ENCODE measurements around the gene CST3.

CST3 gene

DNA sequence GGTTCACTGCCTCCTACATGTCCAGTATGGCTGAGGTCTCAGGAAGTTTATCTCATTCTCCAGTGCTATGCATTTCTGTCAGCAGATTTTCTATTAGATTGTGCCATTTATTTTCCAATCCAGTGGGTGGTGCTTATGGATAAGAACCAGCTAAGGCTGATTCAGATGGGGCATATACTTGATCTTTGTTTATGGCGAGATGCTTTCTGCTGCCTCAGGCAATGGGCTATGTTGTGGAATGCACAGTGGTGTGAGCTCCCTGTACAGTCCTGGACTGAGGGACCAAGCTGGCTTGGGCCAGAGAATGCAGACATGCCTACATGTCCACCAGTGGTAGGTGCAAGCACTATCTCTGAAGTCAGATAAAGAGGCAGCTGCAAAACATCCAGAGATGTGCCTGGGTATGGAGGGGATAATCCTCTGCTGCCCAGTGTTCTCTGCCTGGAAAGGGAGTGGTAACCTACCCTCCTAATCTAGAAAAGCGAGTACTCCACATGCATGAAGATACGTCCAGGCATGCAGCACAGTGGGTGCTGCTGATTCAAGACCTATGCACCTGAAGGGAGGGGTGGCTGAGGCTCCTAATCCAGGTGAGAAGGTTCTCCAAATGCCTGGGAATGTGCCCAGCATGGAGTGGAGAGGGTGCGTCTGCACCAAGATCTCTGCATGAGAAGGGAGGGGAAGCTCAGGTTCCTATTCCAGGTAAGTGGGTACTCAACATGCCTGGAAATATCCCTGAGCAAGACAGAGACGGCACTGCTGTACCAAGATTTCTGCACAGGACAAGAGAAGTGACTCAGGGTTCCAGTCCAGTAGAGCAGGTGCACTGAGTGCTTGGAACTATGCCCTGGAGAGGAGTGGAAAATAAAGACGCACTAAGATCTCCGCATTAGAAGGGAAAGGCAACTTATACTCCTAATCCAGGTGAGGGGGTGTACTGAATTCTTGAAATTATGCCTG, 41.7 kb upstream of the CST3 start:
- ATAC-seq (ENCODE audit: insufficient read depth, low read depth), result no peak
- Histone ChIP-seq H3K4me1 (ENCODE audit: insufficient read depth, low read length) (no peaks in the 10 kb centered on the region), H3K79me2 (ENCODE audit: insufficient read depth, low read length) (no peaks in the 10 kb centered on the region), H3K36me3 (ENCODE audit: insufficient read depth, low read length) (no peaks in the 10 kb centered on the region), H3K4me2 (ENCODE audit: insufficient read depth, low read length) (no peak overlapping the region), H4K20me1 (ENCODE audit: insufficient read depth, low read length) (no peaks in the 10 kb centered on the region), H3K9ac (ENCODE audit: low read depth, low read length) (no peak overlapping the region), H3K27ac (ENCODE audit: low read length) (no peak overlapping the region), H3K4me3 (ENCODE audit: low read depth in 1 of 2, low read length in 2 of 2) (no peak overlapping the region), H3K9me3 (ENCODE audit: insufficient read depth, low read length, severe bottlenecking) (no peaks in the 10 kb centered on the region), H2AFZ (ENCODE audit: low read depth, low read length) (no peak overlapping the region), H3K27me3 (ENCODE audit: insufficient read depth, low read length, poor library complexity) (peaks cover 14% of the 10 kb centered on the region)
- no peak for DNase-seq
- TF ChIP-seq, protein P1, sequence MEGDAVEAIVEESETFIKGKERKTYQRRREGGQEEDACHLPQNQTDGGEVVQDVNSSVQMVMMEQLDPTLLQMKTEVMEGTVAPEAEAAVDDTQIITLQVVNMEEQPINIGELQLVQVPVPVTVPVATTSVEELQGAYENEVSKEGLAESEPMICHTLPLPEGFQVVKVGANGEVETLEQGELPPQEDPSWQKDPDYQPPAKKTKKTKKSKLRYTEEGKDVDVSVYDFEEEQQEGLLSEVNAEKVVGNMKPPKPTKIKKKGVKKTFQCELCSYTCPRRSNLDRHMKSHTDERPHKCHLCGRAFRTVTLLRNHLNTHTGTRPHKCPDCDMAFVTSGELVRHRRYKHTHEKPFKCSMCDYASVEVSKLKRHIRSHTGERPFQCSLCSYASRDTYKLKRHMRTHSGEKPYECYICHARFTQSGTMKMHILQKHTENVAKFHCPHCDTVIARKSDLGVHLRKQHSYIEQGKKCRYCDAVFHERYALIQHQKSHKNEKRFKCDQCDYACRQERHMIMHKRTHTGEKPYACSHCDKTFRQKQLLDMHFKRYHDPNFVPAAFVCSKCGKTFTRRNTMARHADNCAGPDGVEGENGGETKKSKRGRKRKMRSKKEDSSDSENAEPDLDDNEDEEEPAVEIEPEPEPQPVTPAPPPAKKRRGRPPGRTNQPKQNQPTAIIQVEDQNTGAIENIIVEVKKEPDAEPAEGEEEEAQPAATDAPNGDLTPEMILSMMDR (IDR thresholded peaks at IDR 0.05; ENCODE audit: borderline replicate concordance, extremely low read depth, low read length, poor library complexity, severe bottlenecking), result no peak
- TF ChIP-seq EZH2 (IDR thresholded peaks at IDR 0.05; ENCODE audit: borderline replicate concordance, low read depth, low read length, severe bottlenecking), result no peak

DNA sequence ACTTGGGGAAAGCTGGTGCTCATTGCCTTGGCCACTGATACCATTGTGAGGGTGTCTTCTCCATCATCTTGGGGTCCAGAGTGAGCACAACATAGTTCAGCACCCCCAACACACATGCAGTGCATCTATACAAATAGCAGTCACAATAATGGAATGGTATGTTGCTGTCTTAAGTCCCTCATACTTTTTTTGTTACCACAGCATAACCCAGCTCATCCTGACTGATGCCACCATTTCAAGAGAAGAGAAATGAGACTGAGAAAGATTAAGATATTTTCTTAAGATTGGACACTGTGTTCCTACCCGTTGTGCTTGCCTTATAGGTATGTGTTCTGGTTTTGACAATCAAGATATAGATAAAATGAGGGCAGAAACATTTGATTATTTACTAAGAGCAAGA, 35.5 kb upstream of the CST3 start:
- no peak overlapping the region for H3K4me2 ChIP-seq (ENCODE audit: insufficient read depth, low read length)
- no peak for ATAC-seq (ENCODE audit: insufficient read depth, low read depth)
- no peaks in the 10 kb centered on the region for H4K20me1 ChIP-seq (ENCODE audit: insufficient read depth, low read length)
- H2AFZ ChIP-seq (ENCODE audit: low read depth, low read length), result no peak overlapping the region
- H3K9ac ChIP-seq (ENCODE audit: low read depth, low read length), result no peak overlapping the region
- no peak overlapping the region for H3K27ac ChIP-seq (ENCODE audit: low read length)
- peaks cover 14% of the 10 kb centered on the region for H3K27me3 ChIP-seq (ENCODE audit: insufficient read depth, low read length, poor library complexity)
- no peaks in the 10 kb centered on the region for H3K79me2 ChIP-seq (ENCODE audit: insufficient read depth, low read length)
- no peak for DNase-seq
- no peak overlapping the region for H3K4me3 ChIP-seq (ENCODE audit: low read depth in 1 of 2, low read length in 2 of 2)
- H3K4me1 ChIP-seq (ENCODE audit: insufficient read depth, low read length), result no peaks in the 10 kb centered on the region
- no peaks in the 10 kb centered on the region for H3K9me3 ChIP-seq (ENCODE audit: insufficient read depth, low read length, severe bottlenecking)
- no peaks in the 10 kb centered on the region for H3K36me3 ChIP-seq (ENCODE audit: insufficient read depth, low read length)
- TF ChIP-seq, protein P1 (IDR thresholded peaks at IDR 0.05; ENCODE audit: borderline replicate concordance, extremely low read depth, low read length, poor library complexity, severe bottlenecking), result no peak
- TF ChIP-seq EZH2 (IDR thresholded peaks at IDR 0.05; ENCODE audit: borderline replicate concordance, low read depth, low read length, severe bottlenecking), result no peak

DNA sequence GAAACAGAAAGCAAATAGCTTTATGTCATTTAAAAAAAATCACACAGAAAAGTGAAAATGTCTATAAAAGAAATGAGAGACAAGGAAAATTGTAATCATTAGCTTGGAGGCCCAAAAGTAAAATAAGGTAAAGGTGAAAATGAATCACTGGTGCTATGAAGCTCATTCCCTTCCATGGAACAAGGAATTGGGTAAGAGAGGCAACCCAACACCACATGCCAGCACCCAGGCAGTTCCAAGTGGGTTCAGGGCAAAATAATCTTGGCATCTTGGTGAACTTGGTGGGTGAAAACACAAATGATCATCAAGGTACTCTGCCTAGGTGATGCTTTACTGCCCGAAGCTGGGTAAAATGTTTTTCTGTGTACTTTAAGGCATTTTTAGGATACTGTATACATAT, 34.4 kb upstream of the CST3 start:
- no peaks in the 10 kb centered on the region for H3K9me3 ChIP-seq (ENCODE audit: insufficient read depth, low read length, severe bottlenecking)
- H3K4me1 ChIP-seq (ENCODE audit: insufficient read depth, low read length), result no peaks in the 10 kb centered on the region
- ATAC-seq (ENCODE audit: insufficient read depth, low read depth) (no peak), DNase-seq (no peak)
- no peak overlapping the region for H3K4me3 ChIP-seq (ENCODE audit: low read depth in 1 of 2, low read length in 2 of 2)
- H3K79me2 ChIP-seq (ENCODE audit: insufficient read depth, low read length), result no peaks in the 10 kb centered on the region
- TF ChIP-seq, protein P1 (IDR thresholded peaks at IDR 0.05; ENCODE audit: borderline replicate concordance, extremely low read depth, low read length, poor library complexity, severe bottlenecking), result no peak
- no peak for TF ChIP-seq EZH2 (IDR thresholded peaks at IDR 0.05; ENCODE audit: borderline replicate concordance, low read depth, low read length, severe bottlenecking)
- H3K36me3 ChIP-seq (ENCODE audit: insufficient read depth, low read length), result no peaks in the 10 kb centered on the region
- H3K27me3 ChIP-seq (ENCODE audit: insufficient read depth, low read length, poor library complexity), result peaks cover 10% of the 10 kb centered on the region
- H3K27ac ChIP-seq (ENCODE audit: low read length), result no peak overlapping the region
- H2AFZ ChIP-seq (ENCODE audit: low read depth, low read length), result no peak overlapping the region
- H4K20me1 ChIP-seq (ENCODE audit: insufficient read depth, low read length), result no peaks in the 10 kb centered on the region
- H3K9ac ChIP-seq (ENCODE audit: low read depth, low read length), result no peak overlapping the region
- H3K4me2 ChIP-seq (ENCODE audit: insufficient read depth, low read length), result no peak overlapping the region

All from DND-41 (cell line).